Measurements from ENCODE around the gene NIT1. TPM values are rescaled to one million over a fixed set of nuclear protein-coding genes. Genes with fewer than 3 reads are reported as not detected.
A peak's percentile ranks its signal among the peaks of the same experiment; 100 is the strongest.

Gene NIT1
- total RNA-seq, 4 donors from 2014 or later = 16.9 to 28.6 (median 22.1) TPM

- peak overlapping the region; percentile 89 to 97 (median 94) for H3K27ac ChIP-seq
- WGBS, 2 donors = 69 to 71% methylated on average over 5 of the region's 5 CpGs
Observed at GRCh38 chr1:161080441-161081405, 37.2 kb upstream of the NIT1 start.

GRCh38 chr1:161081519-161081918 is 36.4 kb upstream of the NIT1 start:
- H3K36me3 ChIP-seq = peaks cover 0 to 35% (median 5%) of the 10 kb centered on the region in 3 donors
- WGBS, 2 donors = 66 to 70% methylated on average over 5 of the region's 5 CpGs
- intact Hi-C loops (cut with DNase I) = no loop called here
- H3K9me3 ChIP-seq = no peaks in the 10 kb centered on the region
- TF ChIP-seq CTCF (IDR thresholded peaks at IDR 0.05) = no peak
- no peak for TF ChIP-seq POLR2A (IDR thresholded peaks at IDR 0.05)
- peaks cover 33 to 95% (median 34%) of the 10 kb centered on the region in 3 donors for H3K4me1 ChIP-seq
- H3K27me3 ChIP-seq = peaks cover 0 to 7% (median 0%) of the 10 kb centered on the region in 4 donors
- no peak for DNase-seq
- H3K27ac ChIP-seq = peak overlapping the region; percentile 89 to 97 (median 94)
- H3K4me3 ChIP-seq = peak overlapping the region in 1 of 4 donors; percentile 64

More at GRCh38 chr1:161080441-161081405, 37.2 kb upstream of the NIT1 start:
- no peak for DNase-seq
- intact Hi-C loops (cut with DNase I) = no loop called here
- Histone ChIP-seq H3K4me1 (peaks cover 33 to 95% (median 34%) of the 10 kb centered on the region in 3 donors), H3K27me3 (peaks cover 0 to 7% (median 0%) of the 10 kb centered on the region in 4 donors), H3K9me3 (no peaks in the 10 kb centered on the region), H3K4me3 (no peak overlapping the region), H3K36me3 (peaks cover 0 to 43% (median 5%) of the 10 kb centered on the region in 3 donors)
- TF ChIP-seq POLR2A (IDR thresholded peaks at IDR 0.05) (no peak), CTCF (IDR thresholded peaks at IDR 0.05) (no peak)

GRCh38 chr1:161082483-161082882 is 35.4 kb upstream of the NIT1 start:
- peaks cover 33 to 90% (median 34%) of the 10 kb centered on the region in 3 donors for H3K4me1 ChIP-seq
- H3K27me3 ChIP-seq = peaks cover 0 to 7% (median 0%) of the 10 kb centered on the region in 4 donors
- WGBS, 2 donors = 39 to 53% methylated on average over 2 of the region's 2 CpGs

GRCh38 chr1:161082996-161083747 is 34.7 kb upstream of the NIT1 start:
- TF ChIP-seq CTCF (IDR thresholded peaks at IDR 0.05) (peak in 2 of 6 experiments; percentile 3 to 24), POLR2A (IDR thresholded peaks at IDR 0.05) (peak in 1 of 4 donors; percentile 11)
- 42 to 67% methylated on average over 3 to 8 of the region's 8 CpGs for WGBS, 2 donors
- Histone ChIP-seq H3K27ac (peak overlapping the region; percentile 89 to 97 (median 94)), H3K4me1 (peaks cover 33 to 87% (median 34%) of the 10 kb centered on the region in 3 donors), H3K27me3 (peaks cover 0 to 7% (median 0%) of the 10 kb centered on the region in 4 donors), H3K4me3 (peak overlapping the region in 3 of 4 donors; percentile 22 to 64 (median 28)), H3K9me3 (no peaks in the 10 kb centered on the region), H3K36me3 (peaks cover 0 to 21% (median 0%) of the 10 kb centered on the region in 3 donors)
- peak; percentile 41 for DNase-seq
- intact Hi-C loops (cut with DNase I) = no loop called here

More at GRCh38 chr1:161082483-161082882, 35.4 kb upstream of the NIT1 start:
- no peaks in the 10 kb centered on the region for H3K9me3 ChIP-seq
- peak overlapping the region; percentile 89 to 97 (median 94) for H3K27ac ChIP-seq
- intact Hi-C loops (cut with DNase I) = no loop called here
- H3K4me3 ChIP-seq = peak overlapping the region in 3 of 4 donors; percentile 22 to 64 (median 28)
- peaks cover 0 to 26% (median under 1%) of the 10 kb centered on the region in 3 donors for H3K36me3 ChIP-seq
- no peak for DNase-seq
- no peak for TF ChIP-seq POLR2A (IDR thresholded peaks at IDR 0.05)
- TF ChIP-seq CTCF (IDR thresholded peaks at IDR 0.05) = no peak
